Measurements from ENCODE around the gene TMEM63A. TPM values are rescaled to one million over a fixed set of nuclear protein-coding genes. Genes with fewer than 3 reads are reported as not detected.

TMEM63A gene
- total and polyA plus RNA-seq, 7 experiments from 2014 or later = 55.0 to 611 (median 314) TPM

GRCh38 chr1:225850370-225850769 is 31.8 kb downstream of the TMEM63A start:
- ATAC-seq = no peak
- no peak for DNase-seq
- Histone ChIP-seq H3K4me1 (ENCODE audit: control insufficient read depth in 2 of 2, insufficient read depth in 2 of 2, low read length in 2 of 2) (peaks cover 31 to 49% of the 10 kb centered on the region in 2 donors), H3K27me3 (ENCODE audit: control insufficient read depth in 2 of 2, insufficient read depth in 2 of 2, low read length in 2 of 2) (no peaks in the 10 kb centered on the region), H3K36me3 (ENCODE audit: control insufficient read depth in 2 of 3, insufficient read depth in 3 of 3, low read length in 3 of 3) (peaks cover 26 to 98% (median 29%) of the 10 kb centered on the region in 3 experiments), H3K9me3 (ENCODE audit: control insufficient read depth in 2 of 3, low read length in 3 of 3) (no peaks in the 10 kb centered on the region), H3K4me3 (ENCODE audit: low read length) (no peak overlapping the region), H3K27ac (ENCODE audit: low read depth, low read length) (peak overlapping the region; percentile 63)
- H3K4me3 Mint-ChIP-seq = peak overlapping the region in 7 of 10 donors; percentile 5 to 78 (median 34)
- POLR2A ChIA-PET = interaction anchor here (0.6 to 3.8 kb wide), 5 partner anchors 23 to 149 kb away, joined by 3 to 21 read pairs (median 4); partner anchors contain the start of genes SRP9 and TMEM63A
- no peaks in the 10 kb centered on the region for H3K27me3 Mint-ChIP-seq
- intact Hi-C loops (cut with micrococcal nuclease) = no loop called here
- H3K9me3 Mint-ChIP-seq = peaks cover 0 to 2% (median 0%) of the 10 kb centered on the region in 11 donors
- CTCF ChIA-PET = interaction anchor here (1.0 to 1.4 kb wide), 2 partner anchors 61 to 73 kb away, joined by 3 to 5 read pairs; partner anchors contain the start of gene SRP9
- H3K27ac Mint-ChIP-seq = peak overlapping the region in 7 of 9 donors; percentile 85 to 98 (median 92)
- H3K36me3 Mint-ChIP-seq = peaks cover 15 to 57% (median 26%) of the 10 kb centered on the region in 5 donors
- H3K4me1 Mint-ChIP-seq = peaks cover 24 to 71% (median 52%) of the 10 kb centered on the region in 7 donors

DNA sequence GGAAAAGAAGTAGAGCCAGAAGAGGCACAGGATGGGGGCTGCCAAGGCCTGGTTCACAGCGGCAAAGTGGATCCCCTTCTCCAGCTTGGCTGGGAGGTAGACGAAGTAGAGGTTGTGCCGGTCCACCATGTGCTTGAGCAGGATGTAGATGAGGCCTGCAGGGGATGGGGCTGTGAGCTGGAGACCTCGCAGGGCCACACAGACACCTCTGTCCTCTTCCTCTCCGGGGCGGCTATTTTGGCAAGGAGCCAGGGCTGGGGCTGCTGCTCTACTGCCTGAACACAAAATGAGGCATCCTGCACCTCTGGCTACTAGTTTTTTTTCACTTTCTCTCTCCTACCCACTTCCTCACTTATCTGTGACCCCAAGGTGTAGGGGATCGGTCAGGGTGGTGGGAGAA is 32.3 kb downstream of the TMEM63A start:
- Histone ChIP-seq H3K36me3 (ENCODE audit: control insufficient read depth in 2 of 3, insufficient read depth in 3 of 3, low read length in 3 of 3) (peaks cover 26 to 95% (median 29%) of the 10 kb centered on the region in 3 experiments), H3K27me3 (ENCODE audit: control insufficient read depth in 2 of 2, insufficient read depth in 2 of 2, low read length in 2 of 2) (no peaks in the 10 kb centered on the region), H3K9me3 (ENCODE audit: control insufficient read depth in 2 of 3, low read length in 3 of 3) (no peaks in the 10 kb centered on the region), H3K4me3 (ENCODE audit: low read length) (no peak overlapping the region), H3K4me1 (ENCODE audit: control insufficient read depth in 2 of 2, insufficient read depth in 2 of 2, low read length in 2 of 2) (peaks cover 31 to 49% of the 10 kb centered on the region in 2 donors), H3K27ac (ENCODE audit: low read depth, low read length) (peak overlapping the region; percentile 63)
- intact Hi-C loops (cut with micrococcal nuclease) = loop anchor here (2.0 to 5.0 kb wide), 5 partner anchors 17 to 373 kb away; partner anchors contain the start of gene SRP9 (in 2 of the 2)
- DNase-seq = peak in 2 of 9 donors; percentile 28 to 35
- ChIA-PET CTCF (interaction anchor here (1.0 to 1.4 kb wide), 2 partner anchors 61 to 72 kb away, joined by 3 to 5 read pairs; partner anchors contain the start of gene SRP9), POLR2A (interaction anchor here (1.4 to 3.8 kb wide), 4 partner anchors 24 to 150 kb away, joined by 4 to 21 read pairs (median 12); partner anchors contain the start of genes SRP9 and TMEM63A)
- H3K27me3 Mint-ChIP-seq = no peaks in the 10 kb centered on the region
- H3K27ac Mint-ChIP-seq = peak overlapping the region in 8 of 9 donors; percentile 84 to 98 (median 91)
- peaks cover 0 to 2% (median 0%) of the 10 kb centered on the region in 11 donors for H3K9me3 Mint-ChIP-seq
- H3K36me3 Mint-ChIP-seq = peaks cover 14 to 55% (median 26%) of the 10 kb centered on the region in 5 donors
- H3K4me1 Mint-ChIP-seq = peaks cover 24 to 71% (median 52%) of the 10 kb centered on the region in 7 donors
- peak; percentile 28 for ATAC-seq
- H3K4me3 Mint-ChIP-seq = peak overlapping the region in 9 of 10 donors; percentile 5 to 78 (median 51)

- peak; percentile 70 for ATAC-seq
- peaks cover 4 to 40% (median 16%) of the 10 kb centered on the region in 5 donors for H3K36me3 Mint-ChIP-seq
- peaks cover 27 to 60% (median 48%) of the 10 kb centered on the region in 7 donors for H3K4me1 Mint-ChIP-seq
- H3K27ac ChIP-seq (ENCODE audit: low read depth, low read length) = peak overlapping the region; percentile 63
- H3K36me3 ChIP-seq (ENCODE audit: control insufficient read depth in 2 of 3, insufficient read depth in 3 of 3, low read length in 3 of 3) = peaks cover 17 to 79% (median 18%) of the 10 kb centered on the region in 3 experiments
- intact Hi-C loops (cut with micrococcal nuclease) = loop anchor here (1.0 to 5.0 kb wide), 6 partner anchors 19 to 371 kb away; partner anchors contain the start of gene SRP9 (in 2 of the 2)
- H3K4me3 Mint-ChIP-seq = peak overlapping the region in 9 of 10 donors; percentile 32 to 78 (median 66)
- DNase-seq = peak in 7 of 9 donors; percentile 21 to 57 (median 42)
- no peaks in the 10 kb centered on the region for H3K27me3 ChIP-seq (ENCODE audit: control insufficient read depth in 2 of 2, insufficient read depth in 2 of 2, low read length in 2 of 2)
- no peaks in the 10 kb centered on the region for H3K9me3 ChIP-seq (ENCODE audit: control insufficient read depth in 2 of 3, low read length in 3 of 3)
- POLR2A ChIA-PET = interaction anchor here (0.6 to 3.8 kb wide), 10 partner anchors 11 to 150 kb away, joined by 3 to 21 read pairs (median 4); partner anchors contain the start of genes PYCR2, SRP9 and TMEM63A
- H3K4me3 ChIP-seq (ENCODE audit: low read length) = no peak overlapping the region
- CTCF ChIA-PET = interaction anchor here (1.0 kb wide), 1 partner anchor 29 kb away, joined by 4 read pairs; no protein-coding TSS in a partner anchor
- H3K4me1 ChIP-seq (ENCODE audit: control insufficient read depth in 2 of 2, insufficient read depth in 2 of 2, low read length in 2 of 2) = peaks cover 31 to 49% of the 10 kb centered on the region in 2 donors
- H3K27ac Mint-ChIP-seq = peak overlapping the region; percentile 7 to 98 (median 92)
- H3K9me3 Mint-ChIP-seq = peaks cover 0 to 2% (median 0%) of the 10 kb centered on the region in 11 donors
- no peaks in the 10 kb centered on the region for H3K27me3 Mint-ChIP-seq
Measured at GRCh38 chr1:225848030-225848955, 33.9 kb downstream of the TMEM63A start.

- Mint-ChIP-seq H3K9me3 (peaks cover 0 to 2% (median 0%) of the 10 kb centered on the region in 11 donors), H3K36me3 (peaks cover 4 to 35% (median 16%) of the 10 kb centered on the region in 5 donors), H3K4me3 (peak overlapping the region in 3 of 10 donors; percentile 66 to 78 (median 77)), H3K4me1 (peaks cover 27 to 61% (median 47%) of the 10 kb centered on the region in 7 donors), H3K27me3 (no peaks in the 10 kb centered on the region), H3K27ac (peak overlapping the region in 8 of 9 donors; percentile 76 to 98 (median 91))
- intact Hi-C loops (cut with micrococcal nuclease) = loop anchor here (1.0 to 5.0 kb wide), 6 partner anchors 19 to 370 kb away; partner anchors contain the start of gene SRP9 (in 2 of the 2)
- Histone ChIP-seq H3K4me3 (ENCODE audit: low read length) (no peak overlapping the region), H3K27me3 (ENCODE audit: control insufficient read depth in 2 of 2, insufficient read depth in 2 of 2, low read length in 2 of 2) (no peaks in the 10 kb centered on the region), H3K9me3 (ENCODE audit: control insufficient read depth in 2 of 3, low read length in 3 of 3) (no peaks in the 10 kb centered on the region), H3K27ac (ENCODE audit: low read depth, low read length) (peak overlapping the region; percentile 63), H3K36me3 (ENCODE audit: control insufficient read depth in 2 of 3, insufficient read depth in 3 of 3, low read length in 3 of 3) (peaks cover 12 to 72% (median 17%) of the 10 kb centered on the region in 3 experiments), H3K4me1 (ENCODE audit: control insufficient read depth in 2 of 2, insufficient read depth in 2 of 2, low read length in 2 of 2) (peaks cover 31 to 47% of the 10 kb centered on the region in 2 donors)
- POLR2A ChIA-PET = interaction anchor here (0.8 to 3.8 kb wide), 4 partner anchors 34 to 151 kb away, joined by 4 to 21 read pairs (median 13); partner anchors contain the start of genes PYCR2, SRP9 and TMEM63A
- no peak for ATAC-seq
- no peak for DNase-seq
- CTCF ChIA-PET = interaction anchor here (0.5 to 1.2 kb wide), 3 partner anchors 23 to 63 kb away, joined by 3 to 4 read pairs (median 3); no protein-coding TSS in a partner anchor
Measured at GRCh38 chr1:225847610-225848009, 34.6 kb downstream of the TMEM63A start.

DNA sequence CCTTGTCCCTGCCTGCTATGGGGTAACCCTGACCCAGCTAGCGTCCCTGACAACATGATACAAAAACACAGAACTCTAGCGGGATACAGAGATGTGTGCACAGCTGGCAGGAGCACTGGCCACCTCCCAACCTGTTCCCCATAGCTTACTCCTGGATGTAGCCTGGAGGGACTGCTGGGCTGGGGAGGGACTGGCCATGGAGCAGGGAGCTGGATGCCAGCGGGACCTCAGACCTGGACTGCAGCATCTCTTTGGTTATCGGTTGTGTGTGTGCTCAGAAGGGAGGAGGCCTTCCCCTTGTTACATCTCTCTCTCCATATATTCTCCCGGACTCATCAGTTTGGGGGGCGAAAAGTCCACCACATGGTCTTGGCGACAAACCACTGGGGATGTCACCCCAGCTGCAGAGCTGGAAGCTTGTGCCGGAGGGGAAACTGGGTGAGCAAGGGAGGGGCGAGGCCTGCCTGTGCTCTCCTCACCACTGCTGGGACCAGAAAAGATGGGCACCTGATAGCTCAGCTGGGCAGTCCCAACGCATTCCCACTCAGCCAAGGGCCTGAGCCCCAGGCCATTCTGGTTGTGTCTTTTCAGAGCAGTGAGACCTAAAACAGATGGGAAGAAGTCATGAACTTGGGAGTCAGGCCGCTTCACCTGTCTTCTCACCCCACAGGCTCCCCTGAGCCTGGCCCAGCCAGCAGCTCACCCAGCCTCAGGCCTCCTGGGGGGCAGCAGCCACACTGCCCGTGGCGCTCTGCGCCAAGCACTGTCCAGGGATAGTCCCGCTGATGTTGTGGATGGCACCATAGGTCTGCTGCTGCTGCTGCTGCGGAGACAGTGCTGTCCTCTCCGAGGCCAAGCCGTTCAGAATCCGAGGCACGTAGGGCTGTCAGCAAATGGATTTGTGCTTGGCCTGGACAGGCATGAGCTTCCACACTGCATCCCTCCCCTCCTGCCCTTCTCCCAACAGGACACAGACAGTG is 35.6 kb downstream of the TMEM63A start:
- H3K4me3 ChIP-seq (ENCODE audit: low read length) = no peak overlapping the region
- no peaks in the 10 kb centered on the region for H3K27me3 Mint-ChIP-seq
- H3K4me3 Mint-ChIP-seq = peak overlapping the region in 1 of 10 donors; percentile 26
- ATAC-seq (no peak), DNase-seq (no peak)
- peaks cover 36 to 38% of the 10 kb centered on the region in 2 donors for H3K4me1 ChIP-seq (ENCODE audit: control insufficient read depth in 2 of 2, insufficient read depth in 2 of 2, low read length in 2 of 2)
- H3K36me3 Mint-ChIP-seq = peaks cover under 1 to 26% (median 12%) of the 10 kb centered on the region in 5 donors
- H3K9me3 Mint-ChIP-seq = peaks cover 0 to 4% (median 0%) of the 10 kb centered on the region in 11 donors
- no peaks in the 10 kb centered on the region for H3K9me3 ChIP-seq (ENCODE audit: control insufficient read depth in 2 of 3, low read length in 3 of 3)
- POLR2A ChIA-PET = interaction anchor here (0.7 to 8.4 kb wide), 5 partner anchors 33 to 183 kb away, joined by 3 to 60 read pairs (median 7); partner anchors contain the start of genes PYCR2 and TMEM63A
- peak overlapping the region in 7 of 9 donors; percentile 76 to 98 (median 90) for H3K27ac Mint-ChIP-seq
- no peaks in the 10 kb centered on the region for H3K27me3 ChIP-seq (ENCODE audit: control insufficient read depth in 2 of 2, insufficient read depth in 2 of 2, low read length in 2 of 2)
- H3K4me1 Mint-ChIP-seq = peaks cover 23 to 51% (median 40%) of the 10 kb centered on the region in 7 donors
- H3K36me3 ChIP-seq (ENCODE audit: control insufficient read depth in 2 of 3, insufficient read depth in 3 of 3, low read length in 3 of 3) = peaks cover 9 to 62% (median 17%) of the 10 kb centered on the region in 3 experiments
- CTCF ChIA-PET = interaction anchor here (0.5 to 1.2 kb wide), 2 partner anchors 24 to 64 kb away, joined by 3 read pairs; no protein-coding TSS in a partner anchor
- H3K27ac ChIP-seq (ENCODE audit: low read depth, low read length) = no peak overlapping the region
- intact Hi-C loops (cut with micrococcal nuclease) = loop anchor here (1.0 to 5.0 kb wide), 4 partner anchors 69 to 369 kb away; partner anchors contain the start of gene SRP9 (in 2 of the 2)
